ENCODE results near the gene OMA1.

- TF ChIP-seq CTCF (IDR thresholded peaks at IDR 0.05; ENCODE audit: low read depth, low read length, poor library complexity, severe bottlenecking): no peak
- TF ChIP-seq EZH2phosphoT487 (IDR thresholded peaks at IDR 0.05; ENCODE audit: borderline replicate concordance, low read length): no peak
These were observed 32.6 kb downstream of the OMA1 start for GRCh38 chr1:58513956-58514355.
